GM21737 (cell line): ENCODE data around the gene GDPD1.
"Not testable (repeated sequence)": the region's sequence is repeated elsewhere in the genome, so short reads cannot be mapped to it uniquely, and the experiment has no call there.

ENCODE experiments used
- ATAC-seq: cut with Tn5 transposase; IDR thresholded peaks from one replicate; pipeline ENCODE4 v1.9.1; 2021; ENCODE audit warnings: mild to moderate bottlenecking, moderate library complexity; ENCODE audit not compliant: unreplicated experiment

Gene GDPD1

DNA sequence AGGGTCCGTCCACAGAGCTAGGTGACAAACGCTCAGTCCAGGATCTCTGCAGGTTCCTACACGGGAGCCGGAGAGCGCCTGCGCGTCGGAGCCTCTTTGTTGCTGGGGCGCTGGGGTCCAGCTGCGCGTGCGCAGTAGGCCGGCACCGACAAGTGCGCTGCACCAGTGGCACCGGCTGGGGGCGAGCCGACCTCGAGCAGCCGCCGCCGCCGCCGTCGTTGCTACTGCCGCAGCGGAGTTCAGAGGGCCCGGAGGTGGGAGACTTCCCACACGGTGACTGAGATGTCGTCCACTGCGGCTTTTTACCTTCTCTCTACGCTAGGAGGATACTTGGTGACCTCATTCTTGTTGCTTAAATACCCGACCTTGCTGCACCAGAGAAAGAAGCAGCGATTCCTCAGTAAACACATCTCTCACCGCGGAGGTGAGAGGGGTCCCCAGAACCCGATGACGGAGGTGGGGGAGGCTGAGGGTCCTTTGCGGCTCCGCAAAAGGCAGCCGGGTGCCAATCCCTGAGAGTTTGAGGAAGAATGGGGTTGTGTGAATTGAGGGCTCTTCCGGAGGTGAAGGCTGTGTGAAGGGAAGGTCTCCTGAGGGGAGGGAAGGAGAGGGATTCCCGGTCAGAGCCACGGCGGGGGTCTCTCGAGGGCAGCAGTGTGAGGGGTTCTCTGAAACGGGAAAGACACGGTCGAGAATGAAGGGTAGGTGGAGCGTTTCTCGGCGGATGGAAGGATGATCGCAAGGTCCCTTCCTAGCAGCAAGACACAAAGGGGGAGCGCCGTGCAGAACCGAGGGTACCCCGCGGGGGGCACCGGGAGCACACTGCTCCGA, at the start of gene GDPD1:
Gene GDPD1 (plus strand): TSS at position 184 of the 831 bp plus-strand sequence. CDS start 99 bp downstream, at position 283.
- ATAC-seq = peak; percentile 92

- ATAC-seq = no peak
Observed at GRCh38 chr17:59172436-59173004, 47.8 kb upstream of the GDPD1 start.

DNA sequence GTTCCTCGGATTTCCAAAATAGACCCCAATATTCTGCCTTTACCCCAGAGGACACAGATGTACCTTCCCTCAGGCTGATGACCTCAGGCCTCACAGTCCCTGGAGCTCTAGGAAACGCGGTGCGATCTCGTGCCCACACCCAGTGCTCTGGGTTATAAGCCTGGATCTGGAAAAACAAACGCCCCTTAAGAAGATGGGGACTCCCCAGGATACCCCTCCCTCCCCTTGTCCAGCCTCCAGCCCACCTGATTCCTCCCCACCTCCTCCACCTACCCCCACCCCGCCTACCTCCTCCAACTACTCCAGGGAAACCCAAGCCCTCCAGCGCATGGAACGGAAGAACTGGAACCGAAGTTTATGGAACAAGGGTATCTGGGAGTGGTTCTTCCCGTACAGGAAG, 45.6 kb upstream of the GDPD1 start:
- ATAC-seq = no peak

DNA sequence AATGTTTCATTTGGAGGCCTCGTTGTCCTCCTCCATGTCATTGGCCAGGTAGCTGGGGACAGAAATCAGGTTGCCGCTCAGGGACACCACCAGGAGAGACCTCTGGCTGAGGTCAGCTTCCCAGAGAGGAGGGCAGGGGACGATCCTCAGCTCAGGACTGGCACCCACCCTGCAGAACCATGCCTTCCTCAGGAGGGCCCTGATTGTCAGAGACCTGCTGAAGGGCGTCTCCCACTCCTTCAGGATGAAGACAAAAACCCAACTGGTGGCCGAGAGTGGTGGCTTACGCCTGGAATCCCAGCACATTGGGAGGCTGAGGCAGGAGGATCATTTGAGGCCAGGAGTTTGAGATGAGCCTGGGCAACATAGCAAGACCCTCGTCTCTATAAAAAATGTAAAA, 45.2 kb upstream of the GDPD1 start:
- ATAC-seq = no peak

DNA sequence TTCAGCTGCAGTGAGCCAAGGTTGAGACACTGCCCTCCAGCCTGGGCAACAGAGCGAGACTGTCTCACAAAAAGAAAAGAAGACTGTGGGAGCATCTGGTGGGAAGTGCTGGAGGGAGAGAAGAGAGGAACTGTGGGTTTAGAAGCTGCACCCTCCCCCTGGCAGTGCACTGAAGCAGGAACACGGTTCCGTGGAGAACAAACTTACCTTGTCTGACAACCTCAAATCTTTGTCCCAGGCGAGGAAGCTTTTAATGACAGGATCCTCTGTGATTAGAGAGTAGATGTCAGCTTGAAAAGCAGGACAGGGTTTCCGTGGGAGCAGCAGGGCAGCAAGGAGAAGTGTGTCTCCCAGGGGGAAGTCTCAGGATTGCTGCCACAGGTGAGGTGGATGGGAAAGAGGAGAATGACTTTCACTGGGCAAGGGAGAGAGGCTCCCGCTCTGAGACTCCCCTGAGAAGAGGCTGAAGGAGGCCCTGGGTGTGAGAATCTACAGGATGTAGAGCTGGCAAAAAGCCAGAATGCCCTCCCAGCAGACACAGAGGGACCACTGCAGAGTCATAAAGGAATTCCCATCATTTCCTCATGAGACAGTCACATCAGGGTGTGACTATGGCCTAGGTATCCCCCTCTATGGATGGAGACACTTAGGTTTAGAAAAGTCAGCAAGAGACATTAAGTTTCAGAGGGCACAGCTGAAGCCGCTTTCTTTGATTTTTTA, 41.9 kb upstream of the GDPD1 start:
- no peak for ATAC-seq

DNA sequence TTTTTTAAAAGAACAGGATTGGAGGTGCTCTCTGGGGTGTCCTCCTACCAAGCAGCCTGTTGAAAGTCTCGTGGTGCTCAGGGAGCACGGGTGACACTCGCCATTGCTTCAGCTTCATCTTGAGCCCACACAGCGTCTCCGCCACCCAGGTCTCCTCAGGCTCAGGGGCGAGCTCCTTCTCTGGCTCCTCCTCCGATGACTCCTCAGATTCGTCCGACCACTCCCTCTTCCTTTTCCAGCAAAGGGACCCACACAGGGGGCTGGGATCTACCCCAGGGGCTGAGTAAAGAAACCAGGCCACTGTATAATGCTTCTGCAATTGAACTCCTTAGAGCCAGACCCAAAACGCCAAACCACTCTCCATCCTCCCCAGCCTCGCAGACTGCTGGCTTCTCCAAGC, 40.7 kb upstream of the GDPD1 start:
- ATAC-seq = not testable (repeated sequence)

DNA sequence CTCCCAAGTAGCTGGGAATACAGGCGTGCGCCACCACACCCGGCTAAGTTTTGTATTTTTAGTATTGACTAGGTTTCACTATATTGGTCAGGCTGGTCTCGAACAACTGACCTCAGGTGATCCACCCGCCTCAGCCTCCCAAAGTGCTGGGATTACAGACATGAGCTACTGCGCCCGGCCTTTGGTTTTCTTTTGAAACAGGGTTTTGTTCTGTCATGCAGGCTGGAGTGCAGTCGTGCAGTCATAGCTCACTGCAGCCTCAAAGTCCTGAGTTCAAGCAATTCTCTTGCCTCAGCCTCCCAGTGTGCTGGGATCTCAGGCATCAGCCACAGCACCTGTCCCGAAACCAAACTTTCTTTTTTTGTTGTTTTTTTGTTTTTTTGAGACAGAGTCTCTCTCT, 39.7 kb upstream of the GDPD1 start:
- ATAC-seq = no peak

GRCh38 chr17:59181481-59181880, 38.8 kb upstream of the GDPD1 start:
- no peak for ATAC-seq

DNA sequence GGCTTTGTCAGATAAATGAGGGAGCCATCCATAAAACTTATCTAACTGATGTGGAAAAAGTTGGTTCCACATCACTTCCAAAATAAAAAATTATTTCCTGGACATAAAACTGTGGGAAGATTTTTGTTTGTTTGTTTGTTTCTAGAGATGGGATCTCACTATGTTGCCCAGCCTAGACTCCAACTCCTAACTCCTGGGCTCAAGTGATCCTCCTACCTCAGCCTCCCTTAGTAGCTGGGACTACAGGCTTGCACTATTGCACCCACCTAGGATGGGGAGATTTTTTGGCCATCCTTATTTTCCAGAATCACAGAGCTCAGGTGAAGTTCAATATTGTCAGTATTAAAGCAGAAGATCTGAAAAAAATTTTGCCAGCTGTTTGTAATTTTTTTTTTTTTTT, 34.3 kb upstream of the GDPD1 start:
- ATAC-seq = no peak

DNA sequence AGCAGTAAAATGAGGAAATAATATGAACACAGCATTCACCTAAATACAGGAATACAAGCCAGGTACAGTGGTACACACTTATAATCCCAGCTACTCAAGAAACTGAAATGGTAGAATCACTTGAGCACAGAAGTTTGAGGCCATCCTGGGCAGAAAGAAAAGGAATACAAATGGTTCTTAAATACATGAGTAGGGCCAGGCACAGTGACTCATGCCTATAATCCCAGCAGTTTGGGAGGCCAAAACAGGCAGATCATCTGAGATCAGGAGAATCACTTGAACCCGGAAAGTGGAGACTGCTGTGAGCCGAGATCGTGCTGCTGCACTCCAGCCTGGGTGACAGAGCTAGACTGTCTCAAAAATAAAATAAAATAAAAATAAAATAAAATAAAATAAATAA, 33.5 kb upstream of the GDPD1 start:
- ATAC-seq = no peak

GRCh38 chr17:59190806-59191205, 29.5 kb upstream of the GDPD1 start:
- no peak for ATAC-seq

DNA sequence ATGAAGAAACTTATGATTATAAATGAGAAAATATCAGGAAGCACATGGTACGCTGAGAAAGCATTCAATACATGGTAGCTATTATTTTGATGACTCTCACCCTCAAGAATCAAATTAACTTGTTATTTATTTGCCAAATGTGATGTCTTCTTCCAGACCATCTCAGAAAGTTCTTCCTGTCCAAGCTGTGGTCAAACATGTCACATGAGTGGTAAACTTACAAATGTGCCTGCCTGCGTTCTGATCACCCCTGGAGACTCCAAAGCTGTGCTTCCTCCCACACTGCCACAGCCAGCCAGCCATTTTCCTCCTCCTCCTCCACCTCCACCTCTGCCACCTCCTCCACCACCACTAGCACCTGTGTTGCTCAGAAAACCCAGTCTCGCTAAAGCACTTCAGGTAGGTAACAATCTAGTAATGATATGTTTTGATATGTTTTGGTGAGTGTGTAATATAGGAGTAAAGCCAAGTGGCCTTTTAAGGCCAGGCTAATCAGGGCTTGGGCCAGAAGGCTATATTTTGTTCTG, 26.9 kb upstream of the GDPD1 start:
- ATAC-seq = no peak

DNA sequence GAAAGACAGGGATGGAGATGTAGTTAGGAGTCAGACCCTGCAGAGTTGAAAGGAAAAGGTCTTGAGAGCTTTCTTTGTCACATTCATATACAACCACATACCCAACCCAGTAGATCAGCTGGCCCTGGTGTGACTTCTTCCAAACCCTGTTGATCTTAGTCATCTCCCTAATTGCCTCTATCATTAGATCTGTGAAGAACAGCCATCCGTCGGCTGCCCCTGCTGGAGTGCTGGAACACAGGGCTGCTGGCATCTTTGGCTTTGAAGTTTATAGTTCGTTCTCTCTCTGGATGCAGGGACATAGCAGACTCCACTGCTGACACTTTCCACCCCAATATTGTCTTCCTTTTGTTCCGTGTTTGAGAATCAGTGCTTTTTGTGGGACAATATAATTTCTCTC, 20.9 kb upstream of the GDPD1 start:
- ATAC-seq = no peak

- ATAC-seq = no peak
Observed at GRCh38 chr17:59202320-59202719, 18.0 kb upstream of the GDPD1 start.

DNA sequence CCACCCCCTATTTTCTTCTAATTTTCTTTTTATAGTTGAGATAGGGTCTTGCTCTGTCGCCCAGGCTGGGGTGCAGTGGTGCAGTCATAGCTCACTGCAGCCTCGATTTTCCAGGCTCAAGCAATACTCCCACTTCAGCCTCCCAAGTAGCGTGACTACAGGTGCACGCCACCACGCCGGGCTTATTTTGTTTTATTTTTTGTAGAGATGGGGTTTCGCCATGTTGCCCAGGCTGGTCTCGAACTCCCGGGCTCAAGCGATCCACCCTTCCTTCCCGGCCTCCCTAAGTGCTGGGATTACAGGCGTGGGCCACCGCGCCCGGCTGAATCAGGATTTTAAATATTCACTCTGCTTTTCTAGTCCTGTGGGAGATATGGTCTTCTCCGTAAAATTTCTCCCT, 941 bp upstream of the GDPD1 start:
- no peak for ATAC-seq

GRCh38 chr17:59219992-59220327, 351 bp upstream of the GDPD1 start:
- no peak for ATAC-seq

DNA sequence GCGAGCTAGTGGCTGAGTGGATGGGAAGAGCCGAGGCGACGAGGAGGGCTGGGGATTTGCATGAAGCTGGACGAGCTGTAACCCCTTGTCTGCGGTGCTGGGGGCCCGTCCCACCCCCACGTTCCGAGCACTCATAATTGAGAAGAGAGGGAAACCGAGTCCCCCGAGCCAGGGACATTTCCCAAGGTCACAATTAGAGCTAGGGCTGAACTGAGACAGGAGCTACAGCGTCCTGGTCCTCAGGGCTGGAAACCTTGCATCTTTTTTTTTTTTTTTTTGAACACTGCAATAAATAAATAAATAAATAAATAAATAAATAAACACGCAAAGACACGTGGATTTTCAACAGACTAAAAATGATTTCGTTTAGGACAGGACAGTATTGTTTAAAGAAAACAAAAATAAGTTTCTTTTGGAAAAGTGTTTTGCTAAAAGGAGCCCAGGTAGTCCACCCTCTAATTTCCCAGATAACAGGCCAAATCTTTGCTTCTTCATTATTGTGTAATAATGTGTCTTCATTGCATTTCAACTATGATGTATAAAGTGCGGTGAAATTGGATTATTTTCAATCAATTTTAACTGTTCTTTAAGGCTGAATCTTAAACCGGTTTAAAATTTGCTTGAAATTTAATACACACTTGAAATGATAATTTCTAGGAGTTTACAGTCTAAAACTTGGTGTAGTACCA, 992 bp downstream of the GDPD1 start:
- no peak for ATAC-seq

GRCh38 chr17:59223813-59224212, 3.5 kb downstream of the GDPD1 start:
- ATAC-seq = no peak

DNA sequence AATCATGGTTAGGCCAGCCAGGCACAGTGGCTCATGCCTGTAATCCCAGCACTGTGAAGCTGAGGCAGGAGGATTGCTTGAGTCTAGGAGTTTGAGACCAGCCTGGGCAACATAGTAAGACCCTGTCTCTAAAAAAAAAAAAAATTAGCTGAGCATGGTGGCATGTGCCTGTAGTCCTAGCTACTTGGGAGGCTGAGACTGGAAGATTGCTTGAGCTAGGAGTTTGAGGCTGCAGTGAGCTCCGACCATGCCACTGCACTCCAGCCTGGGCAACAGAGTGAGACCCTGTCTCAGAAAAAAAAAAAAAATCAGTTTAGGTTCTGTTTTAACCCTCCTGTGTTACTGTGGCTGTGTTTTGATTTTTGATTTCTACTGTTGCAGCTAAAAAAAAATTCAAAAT, 8.3 kb downstream of the GDPD1 start:
- not testable (repeated sequence) for ATAC-seq

- ATAC-seq = no peak
Observed at GRCh38 chr17:59230764-59231163, 10.5 kb downstream of the GDPD1 start.

GRCh38 chr17:59234631-59235030, 14.3 kb downstream of the GDPD1 start:
- ATAC-seq = no peak
